Cardiac ventricle fibroblast (primary cell): Measurements from ENCODE around the gene UBQLNL. TPM values are rescaled to one million over a fixed set of nuclear protein-coding genes. Genes with fewer than 3 reads are reported as not detected.

ENCODE experiments used
- total RNA-seq: library from RNA; depleted of rRNA; stranded (reverse); fragments of >200 nt; gene quantifications from 2 replicates; pipeline ENCODE4 v1.2.3, GENCODE V29; 2015

The UBQLNL gene
- not detected in 2 replicates for total RNA-seq

GRCh38 chr11:5516599-5516998 is at the start of gene UBQLNL:
Gene UBQLNL (minus strand): TSS chr11:5516699. CDS start chr11:5516441, 258 bp downstream.

GRCh38 chr11:5548440-5548839 is 31.9 kb upstream of the UBQLNL start, which contains the start of gene OR52H1:
Gene OR52H1 (minus strand): TSS chr11:5548540. CDS start chr11:5545505, 3,035 bp downstream.

DNA sequence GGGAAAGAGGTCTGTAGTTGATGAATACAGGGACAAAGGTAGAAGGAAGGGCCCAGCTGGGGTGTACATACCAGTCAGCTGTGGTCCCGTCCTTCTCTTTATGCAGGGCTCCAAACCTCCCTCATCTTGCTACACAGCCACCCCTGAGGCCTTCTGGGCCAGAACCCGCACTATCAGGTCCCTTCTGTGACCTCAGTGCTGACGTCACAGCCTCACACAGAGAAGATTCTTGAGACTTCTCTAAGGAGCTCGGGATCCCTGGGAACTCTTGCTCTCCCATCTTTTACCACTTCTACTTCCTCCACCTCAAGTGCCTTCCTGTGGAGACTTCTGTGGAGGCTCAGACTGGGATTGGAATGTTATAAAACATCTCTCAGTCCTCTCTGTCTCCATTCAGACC is 6.7 kb downstream of the UBQLNL start, which contains the start of gene UBQLN3:
Gene UBQLN3, minus strand, starts transcription at position 155 of the 400 bp plus-strand sequence. CDS start 399 bp downstream, outside the sequence.

DNA sequence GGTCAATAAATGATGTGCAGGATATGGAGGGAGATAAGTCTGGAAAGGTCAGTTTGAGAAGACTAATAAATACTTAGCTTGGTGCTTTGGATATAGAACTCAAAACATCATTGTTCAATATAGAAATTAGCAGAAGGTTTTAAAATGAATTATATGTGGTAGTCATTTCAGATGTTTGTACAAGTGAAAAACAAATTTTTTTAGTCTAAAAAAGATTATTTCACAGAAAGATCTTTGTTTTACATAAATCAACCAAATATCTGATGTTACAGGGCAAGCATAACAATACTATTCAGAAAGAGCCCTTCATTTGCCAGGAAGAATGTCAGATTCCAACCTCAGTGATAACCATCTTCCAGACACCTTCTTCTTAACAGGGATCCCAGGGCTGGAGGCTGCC is 28.1 kb downstream of the UBQLNL start, which contains the start of gene OR52D1:
Gene OR52D1, plus strand, starts transcription at position 301 of the 400 bp plus-strand sequence. Its CDS starts 22 bp downstream, at position 323.

Other genes starting within 250 kb of the UBQLNL start
- not detected in 2 replicates for gene HBE1, start 246.8 kb downstream of the UBQLNL start, total RNA-seq
- gene OR51B4, start 214.8 kb downstream of the UBQLNL start, total RNA-seq: not detected in 2 replicates
- not detected in 2 replicates for gene OR51B2, start 192.4 kb downstream of the UBQLNL start, total RNA-seq
- gene OR51B5, start 173.2 kb downstream of the UBQLNL start, total RNA-seq: not detected in 2 replicates
- not detected in 2 replicates for gene OR51B6, start 165.2 kb downstream of the UBQLNL start, total RNA-seq
- not detected in 2 replicates for gene OR51M1, start 132.9 kb downstream of the UBQLNL start, total RNA-seq
- gene OR51Q1, start 94.6 kb downstream of the UBQLNL start, total RNA-seq: not detected in 2 replicates
- gene OR51I1, start 75.2 kb downstream of the UBQLNL start, total RNA-seq: not detected in 2 replicates
- not detected in 2 replicates for gene OR51I2, start 67.4 kb downstream of the UBQLNL start, total RNA-seq
- gene OR52D1, start 28.0 kb downstream of the UBQLNL start, total RNA-seq: not detected in 2 replicates
- gene UBQLN3, start 6.7 kb downstream of the UBQLNL start, total RNA-seq: 0.24 TPM in 1 of 2 replicates, not detected in the other
- gene OR52H1, start 31.8 kb upstream of the UBQLNL start, total RNA-seq: not detected in 2 replicates
- not detected in 2 replicates for gene OR52B6, start 64.2 kb upstream of the UBQLNL start, total RNA-seq
- 1.1 and 5.0 TPM in 2 replicates for gene TRIM6, start 79.9 kb upstream of the UBQLNL start, total RNA-seq
- gene TRIM34, start 108.3 kb upstream of the UBQLNL start, total RNA-seq: 6.6 TPM in 2 replicates
- 19.7 TPM in 2 replicates for gene TRIM5, start 168.4 kb upstream of the UBQLNL start, total RNA-seq
- gene TRIM22, start 173.1 kb upstream of the UBQLNL start, total RNA-seq: 52.5 and 87.9 TPM in 2 replicates
- not detected in 2 replicates for gene OR56B1, start 219.7 kb upstream of the UBQLNL start, total RNA-seq
- gene OR52N4, start 237.5 kb upstream of the UBQLNL start, total RNA-seq: not detected in 2 replicates